Kidney epithelial cell (primary cell): ENCODE results near the gene MAN1A1. TPM values are rescaled to one million over a fixed set of nuclear protein-coding genes. Genes with fewer than 3 reads are reported as not detected.

Experiments
- DNase-seq: peaks from one replicate; pipeline ENCODE4 v3.0.0-alpha.2; 2010; ENCODE audit warnings: low read depth
- H3K27me3 ChIP-seq: 2 replicates; pipeline ENCODE4 v1.6.0; 2011; ENCODE audit warnings: low read length; ENCODE audit not compliant: control insufficient read depth, insufficient read depth
- H3K36me3 ChIP-seq: 2 replicates; pipeline ENCODE4 v1.5.1; 2011; ENCODE audit warnings: low read length; ENCODE audit not compliant: control insufficient read depth, insufficient read depth
- H3K4me3 ChIP-seq: 2 replicates; pipeline ENCODE4 v1.5.1; 2011; ENCODE audit warnings: low read depth, mild to moderate bottlenecking, control low read depth, low read length
- CTCF ChIP-seq: IDR thresholded peaks from 2 replicates; pipeline ENCODE4 v1.5.1; 2011; ENCODE audit warnings: mild to moderate bottlenecking, moderate library complexity, low read length, control low read depth, inconsistent platforms; ENCODE audit not compliant: insufficient read depth, poor library complexity, severe bottlenecking
- total RNA-seq: library from RNA; depleted of rRNA; stranded (reverse); fragments of >200 nt; gene quantifications from 2 replicates; pipeline ENCODE4 v1.2.3, GENCODE V29; 2015

The MAN1A1 gene
- total RNA-seq, 1 donor from 2014 or later: 15.0 TPM

GRCh38 chr6:119308048-119308570, 41.5 kb downstream of the MAN1A1 start:
- TF ChIP-seq CTCF: no peak
- peak; percentile 28 for DNase-seq
- Histone ChIP-seq H3K36me3 (no peaks in the 10 kb centered on the region), H3K4me3 (no peak overlapping the region), H3K27me3 (no peaks in the 10 kb centered on the region)

DNA sequence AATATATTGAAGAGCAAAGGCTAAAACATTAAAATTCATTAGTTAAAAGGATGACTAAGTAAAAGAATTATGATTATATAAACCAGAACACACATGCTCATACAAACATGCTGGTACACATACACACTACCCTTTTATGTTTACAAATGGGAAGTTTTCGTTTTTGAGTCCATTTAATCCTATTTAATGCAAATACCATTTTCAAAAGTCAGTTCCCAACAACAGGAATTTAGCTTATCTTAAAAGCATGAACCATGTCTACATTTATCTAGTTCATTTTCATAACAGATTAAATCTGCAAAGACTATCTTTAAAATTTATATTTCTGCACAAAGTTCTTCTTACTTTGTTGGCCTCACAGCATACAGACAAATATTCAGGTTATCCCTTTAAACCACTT, 42.5 kb downstream of the MAN1A1 start:
- no peak overlapping the region for H3K4me3 ChIP-seq
- no peak for TF ChIP-seq CTCF
- no peaks in the 10 kb centered on the region for H3K27me3 ChIP-seq
- H3K36me3 ChIP-seq: no peaks in the 10 kb centered on the region
- DNase-seq: no peak

GRCh38 chr6:119306396-119306968, 43.1 kb downstream of the MAN1A1 start:
- H3K27me3 ChIP-seq: no peaks in the 10 kb centered on the region
- no peak for DNase-seq
- TF ChIP-seq CTCF: no peak

DNA sequence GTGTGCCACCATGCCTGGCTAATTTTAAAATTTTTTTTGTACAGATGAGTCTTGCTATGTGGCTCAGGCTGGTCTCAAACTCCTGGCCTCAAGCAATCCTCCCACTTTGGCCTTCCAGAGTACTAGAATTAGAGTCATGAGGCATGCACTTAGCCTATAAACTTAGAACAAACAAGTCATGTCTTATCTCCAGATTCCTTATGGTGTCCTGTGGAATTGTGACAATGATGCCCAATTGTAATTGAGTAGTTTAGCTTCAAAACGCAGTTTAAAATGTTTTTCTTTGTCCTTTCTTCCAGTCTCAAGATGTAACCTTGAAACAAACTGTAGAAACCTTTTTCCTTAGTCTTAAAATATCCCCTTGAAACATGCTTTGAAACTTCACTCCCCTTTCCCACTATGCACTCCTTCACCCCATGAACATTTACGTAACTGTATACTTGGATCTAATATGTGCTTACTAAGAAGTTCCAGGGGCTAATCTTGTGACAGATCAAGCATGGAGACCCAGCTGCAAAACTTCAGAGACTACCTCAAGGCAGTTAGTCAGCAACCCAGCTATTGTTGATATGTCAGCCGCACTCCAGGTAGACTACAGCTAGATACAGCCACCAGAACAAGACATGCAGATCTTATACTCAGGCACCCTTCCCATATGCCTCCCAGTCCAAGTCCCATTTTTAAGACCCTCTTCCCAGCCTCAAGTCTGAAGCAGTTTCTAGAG, 46.2 kb downstream of the MAN1A1 start:
- Histone ChIP-seq H3K4me3 (no peak overlapping the region), H3K36me3 (no peaks in the 10 kb centered on the region), H3K27me3 (no peaks in the 10 kb centered on the region)
- TF ChIP-seq CTCF: no peak
- peak; percentile 29 for DNase-seq

More at GRCh38 chr6:119306396-119306968, 43.1 kb downstream of the MAN1A1 start:
- H3K4me3 ChIP-seq: no peak overlapping the region
- H3K36me3 ChIP-seq: no peaks in the 10 kb centered on the region

GRCh38 chr6:119301429-119301828, 48.1 kb downstream of the MAN1A1 start:
- Histone ChIP-seq H3K27me3 (no peaks in the 10 kb centered on the region), H3K36me3 (no peaks in the 10 kb centered on the region), H3K4me3 (no peak overlapping the region)
- no peak for TF ChIP-seq CTCF
- no peak for DNase-seq
